H9 (cell line): ENCODE measurements around the gene MSANTD2. TPM values are rescaled to one million over a fixed set of nuclear protein-coding genes. Genes with fewer than 3 reads are reported as not detected.

Experiments
- DNase-seq: peaks from one replicate; pipeline ENCODE4 v3.0.0-alpha.2; 2017
- H2AFZ ChIP-seq: one replicate; pipeline ENCODE4 v1.6.1; 2013; ENCODE audit warnings: mild to moderate bottlenecking, low read length, control low read depth, moderate library complexity
- H2AK5ac ChIP-seq: 2 replicates; pipeline ENCODE4 v1.6.1; 2013; ENCODE audit warnings: low read length, control low read depth, mixed read lengths; ENCODE audit not compliant: insufficient read length
- H2BK120ac ChIP-seq: one replicate; pipeline ENCODE4 v1.6.1; 2013; ENCODE audit warnings: low read depth, mild to moderate bottlenecking, low read length, control low read depth, inconsistent platforms; ENCODE audit not compliant: poor library complexity, severe bottlenecking
- H2BK12ac ChIP-seq: 2 replicates; pipeline ENCODE4 v1.6.1; 2013; ENCODE audit warnings: low read length, control low read depth, mixed read lengths, low read depth; ENCODE audit not compliant: insufficient read length
- H2BK15ac ChIP-seq: 2 replicates; pipeline ENCODE4 v1.6.1; 2013; ENCODE audit warnings: low read depth, low read length, control low read depth
- H2BK20ac ChIP-seq: one replicate; pipeline ENCODE4 v1.6.1; 2013; ENCODE audit warnings: low read depth, mild to moderate bottlenecking, low read length, control low read depth, inconsistent platforms; ENCODE audit not compliant: poor library complexity, severe bottlenecking
- H2BK5ac ChIP-seq: 2 replicates; pipeline ENCODE4 v1.6.1; 2013; ENCODE audit warnings: low read length, control low read depth, mixed read lengths; ENCODE audit not compliant: insufficient read length
- H3K14ac ChIP-seq: 2 replicates; pipeline ENCODE4 v1.6.1; 2013; ENCODE audit warnings: low read length, control low read depth; ENCODE audit not compliant: insufficient read depth
- H3K18ac ChIP-seq: 2 replicates; pipeline ENCODE4 v1.6.1; 2013; ENCODE audit warnings: low read depth, mild to moderate bottlenecking, mixed read lengths, low read length, control low read depth; ENCODE audit not compliant: insufficient read length
- H3K23ac ChIP-seq: 2 replicates; pipeline ENCODE4 v1.6.1; 2013; ENCODE audit warnings: low read length, control low read depth, mixed read lengths, low read depth; ENCODE audit not compliant: insufficient read length
- H3K23me2 ChIP-seq: 2 replicates; pipeline ENCODE4 v1.6.1; 2013; ENCODE audit warnings: low read depth, mild to moderate bottlenecking, mixed read lengths, low read length, control low read depth; ENCODE audit not compliant: insufficient read length, poor library complexity, severe bottlenecking
- H3K27ac ChIP-seq: 2 replicates; pipeline ENCODE4 v1.5.1; 2013; ENCODE audit warnings: low read length, control low read depth, mixed read lengths, low read depth; ENCODE audit not compliant: insufficient read length
- H3K27me3 ChIP-seq: 2 replicates; pipeline ENCODE4 v1.6.1; 2013; ENCODE audit warnings: low read length, control low read depth, inconsistent platforms; ENCODE audit not compliant: insufficient read depth
- H3K4ac ChIP-seq: 2 replicates; pipeline ENCODE4 v1.6.1; 2013; ENCODE audit warnings: low read depth, mild to moderate bottlenecking, control low read depth, inconsistent platforms, low read length, moderate library complexity
- H3K4me1 ChIP-seq: 2 replicates; pipeline ENCODE4 v1.6.1; 2013; ENCODE audit warnings: low read length, control low read depth, inconsistent platforms; ENCODE audit not compliant: insufficient read depth
- H3K4me2 ChIP-seq: 2 replicates; pipeline ENCODE4 v1.6.1; 2013; ENCODE audit warnings: low read length, control low read depth, mixed read lengths; ENCODE audit not compliant: insufficient read length, insufficient read depth
- H3K56ac ChIP-seq: 2 replicates; pipeline ENCODE4 v1.6.1; 2013; ENCODE audit warnings: low read depth, mild to moderate bottlenecking, mixed read lengths, low read length, control low read depth; ENCODE audit not compliant: insufficient read length
- H3K79me1 ChIP-seq: 2 replicates; pipeline ENCODE4 v1.6.1; 2013; ENCODE audit warnings: low read depth, mild to moderate bottlenecking, moderate library complexity, low read length, control low read depth, inconsistent platforms; ENCODE audit not compliant: insufficient read depth, poor library complexity, severe bottlenecking
- H3K79me2 ChIP-seq: 2 replicates; pipeline ENCODE4 v1.6.1; 2013; ENCODE audit warnings: low read length, control low read depth, inconsistent platforms; ENCODE audit not compliant: insufficient read depth
- H3K9ac ChIP-seq: 2 replicates; pipeline ENCODE4 v1.6.1; 2013; ENCODE audit warnings: low read length, control low read depth, mixed read lengths; ENCODE audit not compliant: insufficient read length; ENCODE audit errors: extremely low read depth
- H3K9me3 ChIP-seq: one replicate; pipeline ENCODE4 v1.6.1; 2013; ENCODE audit warnings: low read depth, low read length, inconsistent platforms; ENCODE audit not compliant: control insufficient read depth
- H3T11ph ChIP-seq: one replicate; pipeline ENCODE4 v1.6.1; 2013; ENCODE audit warnings: mild to moderate bottlenecking, low read length, control low read depth, inconsistent platforms
- H4K20me1 ChIP-seq: one replicate; pipeline ENCODE4 v1.6.1; 2013; ENCODE audit not compliant: control insufficient read depth, insufficient read length, insufficient read depth
- H4K5ac ChIP-seq: 2 replicates; pipeline ENCODE4 v1.6.1; 2013; ENCODE audit warnings: low read depth, mild to moderate bottlenecking, mixed read lengths, low read length, control low read depth; ENCODE audit not compliant: insufficient read length
- H4K8ac ChIP-seq: replicated peaks from 2 replicates; pipeline ENCODE4 v1.6.1; 2013; ENCODE audit warnings: low read length, control low read depth, mixed read lengths, low read depth; ENCODE audit not compliant: insufficient read length
- H4K91ac ChIP-seq: 2 replicates; pipeline ENCODE4 v1.6.1; 2013; ENCODE audit warnings: low read depth, mild to moderate bottlenecking, moderate library complexity, mixed read lengths, low read length, control low read depth; ENCODE audit not compliant: insufficient read length
- H3K27ac Mint-ChIP-seq, 3 experiments: 2 replicates in 2 of 3; 3 replicates in 1 of 3; pipeline ENCODE4 v1.8.0; 2020 to 2021; ENCODE audit warnings: mixed read lengths in 3 of 3, mild to moderate bottlenecking in 1 of 3, moderate library complexity in 1 of 3
- H3K27me3 Mint-ChIP-seq: 2 replicates; pipeline ENCODE4 v1.8.0; 2021; ENCODE audit warnings: low read depth, mild to moderate bottlenecking, moderate library complexity, mixed read lengths
- H3K36me3 Mint-ChIP-seq, 3 experiments: 2 replicates in 2 of 3; 3 replicates in 1 of 3; pipeline ENCODE4 v1.8.0; 2020 to 2021; ENCODE audit warnings: low read depth in 3 of 3, mixed read lengths in 3 of 3; ENCODE audit not compliant: insufficient read depth in 1 of 3
- H3K4me1 Mint-ChIP-seq, 2 experiments: 2 replicates each; pipeline ENCODE4 v1.8.0; 2020; ENCODE audit warnings: mixed read lengths in 2 of 2
- H3K4me3 Mint-ChIP-seq, 2 experiments: 2 replicates in 1 of 2; 3 replicates in 1 of 2; pipeline ENCODE4 v1.8.0; 2020 to 2021; ENCODE audit warnings: mild to moderate bottlenecking in 2 of 2, mixed read lengths in 2 of 2, moderate library complexity in 1 of 2
- H3K9me3 Mint-ChIP-seq, 2 experiments: 2 replicates in 1 of 2; 3 replicates in 1 of 2; pipeline ENCODE4 v1.8.0; 2020; ENCODE audit warnings: mild to moderate bottlenecking in 2 of 2, mixed read lengths in 2 of 2, moderate library complexity in 1 of 2
- CTCF ChIP-seq: fragments of 200-600 bp; sonication (generic); conservative IDR thresholded peaks from 3 replicates; pipeline ENCODE4 v1.8.0; 2021; ENCODE audit warnings: antibody characterized with exemption, mild to moderate bottlenecking
- WGBS: extraction: QIAGEN DNeasy Blood & Tissue Kit; methylation state at CpG from one replicate; pipeline ENCODE4 v1.1.7; 2013; ENCODE audit warnings: missing lambda C conversion rate, low lambda C conversion rate, mixed read lengths; ENCODE audit not compliant: insufficient read length; ENCODE audit errors: extremely low coverage; 5-methylcytosine and 5-hydroxymethylcytosine counted together
- total RNA-seq: library from RNA; stranded (reverse); gene quantifications from 2 replicates; pipeline ENCODE4 v1.2.1, GENCODE V29; 2021

Gene MSANTD2
- total RNA-seq, 1 experiment from 2014 or later: 18.1 TPM

DNA sequence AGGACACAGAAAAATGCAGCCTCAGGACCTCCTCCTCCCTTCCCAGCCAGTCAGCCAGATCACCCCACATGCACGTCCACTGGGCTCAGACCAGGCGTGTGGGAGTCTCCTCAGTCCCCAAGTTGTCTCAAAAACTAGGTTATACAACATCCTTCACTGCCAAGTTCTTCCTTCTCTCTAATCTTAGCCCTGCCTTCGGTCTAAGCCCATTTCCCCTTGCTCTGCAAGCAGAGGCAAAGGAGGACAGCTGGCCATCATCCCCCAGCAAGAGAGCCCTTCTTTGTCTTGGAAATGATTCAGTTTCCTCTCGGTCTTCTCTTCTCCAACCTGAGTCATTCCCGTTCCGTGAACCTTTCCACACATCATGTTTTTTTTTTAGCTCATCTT lies 74.5 kb downstream of the MSANTD2 start:
- Histone ChIP-seq H3K9me3 (no peaks in the 10 kb centered on the region), H3K18ac (no peak overlapping the region), H3K56ac (no peak overlapping the region), H3K23ac (no peak overlapping the region), H3K4me2 (peak overlapping the region; percentile 30), H3K14ac (peak overlapping the region; percentile 64), H3K27ac (no peak overlapping the region), H4K8ac (no peak overlapping the region), H4K5ac (no peak overlapping the region), H3K23me2 (no peaks in the 10 kb centered on the region), H3K9ac (no peak overlapping the region), H2BK12ac (no peak overlapping the region), H2BK20ac (no peak overlapping the region), H3T11ph (no peak overlapping the region), H4K20me1 (no peaks in the 10 kb centered on the region), H3K79me2 (no peaks in the 10 kb centered on the region), H2BK5ac (no peak overlapping the region), H2AK5ac (no peak overlapping the region), H2AFZ (no peak overlapping the region), H3K27me3 (peaks cover 17% of the 10 kb centered on the region; the same call in 1 of the 2 replicates), H3K4me1 (peaks cover 11% of the 10 kb centered on the region), H2BK120ac (no peak overlapping the region), H2BK15ac (no peak overlapping the region), H3K79me1 (no peaks in the 10 kb centered on the region), H3K4ac (no peak overlapping the region), H4K91ac (no peak overlapping the region)
- peaks cover 52% of the 10 kb centered on the region for H3K27me3 Mint-ChIP-seq
- no peak for DNase-seq
- H3K36me3 Mint-ChIP-seq: no peaks in the 10 kb centered on the region; a peak in 1 of 7 replicates
- no peaks in the 10 kb centered on the region; a peak in 1 of 5 replicates for H3K9me3 Mint-ChIP-seq
- peak overlapping the region; percentile 7 to 27; a peak in 4 of 5 replicates for H3K4me3 Mint-ChIP-seq
- TF ChIP-seq CTCF: no peak
- H3K27ac Mint-ChIP-seq: peak overlapping the region in 2 of 3 experiments; percentile 3 to 37; a peak in 3 of 7 replicates
- peaks cover 42 to 47% of the 10 kb centered on the region in 2 experiments for H3K4me1 Mint-ChIP-seq
- WGBS: no CpG with 5 or more reads among the region's 6 CpGs
